GM19452 (cell line): ENCODE results near the gene SEC14L3.
"Not testable (repeated sequence)": the region's sequence is repeated elsewhere in the genome, so short reads cannot be mapped to it uniquely, and the experiment has no call there.

Experiments
- ATAC-seq: cut with Tn5 transposase; IDR thresholded peaks from one replicate; pipeline ENCODE4 v1.9.1; 2021; ENCODE audit not compliant: unreplicated experiment

The SEC14L3 gene

DNA sequence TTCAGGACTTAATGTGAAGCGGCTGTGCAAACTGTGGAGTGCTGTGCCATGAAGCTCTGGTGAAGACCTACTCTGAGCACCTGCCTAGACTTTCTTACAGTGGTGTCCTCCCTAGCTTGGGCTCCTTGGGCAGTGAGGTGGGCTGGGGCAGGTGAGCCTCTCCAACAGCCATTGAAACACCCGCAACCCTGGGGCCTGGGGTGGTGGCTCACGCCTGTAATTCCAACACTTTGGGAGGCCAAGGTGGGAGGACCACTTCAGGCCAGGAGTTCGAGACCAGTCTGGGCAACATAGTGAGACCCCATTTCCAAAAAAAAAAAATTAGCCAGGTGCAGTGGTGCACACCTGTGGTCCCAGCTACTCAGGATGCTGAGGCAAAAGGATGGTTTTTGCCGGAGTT is 14.3 kb upstream of the SEC14L3 start:
- no peak for ATAC-seq

DNA sequence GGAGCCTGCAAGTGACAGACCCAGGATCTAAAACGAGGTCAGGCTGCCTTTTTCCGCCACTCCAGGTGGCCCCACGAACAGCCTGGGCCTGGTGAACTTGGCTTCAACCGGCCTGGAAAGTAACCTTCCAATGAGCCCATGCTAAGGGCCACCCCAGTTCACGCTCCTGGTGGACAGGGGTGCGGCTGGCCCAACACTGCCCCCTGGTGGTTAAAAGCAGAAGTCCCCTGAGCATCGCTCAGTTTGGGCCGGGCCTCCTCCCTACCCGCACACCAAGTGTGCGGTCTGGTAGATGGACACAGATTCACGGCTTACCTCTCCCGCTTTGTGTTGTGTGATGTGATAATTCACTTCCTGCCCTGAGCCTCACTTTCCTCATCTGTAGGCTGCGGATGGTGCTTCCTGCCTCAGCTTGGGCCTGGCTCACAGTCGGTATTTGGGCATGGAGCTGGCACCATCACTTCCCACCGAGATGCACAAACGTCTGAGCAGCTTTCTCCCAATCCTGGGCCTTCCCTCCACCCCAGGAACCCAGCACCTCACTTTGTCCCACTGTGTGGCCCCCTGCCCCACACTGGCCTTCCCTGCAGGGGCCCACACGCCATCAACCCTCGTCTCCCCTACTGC is 13.7 kb upstream of the SEC14L3 start:
- ATAC-seq = no peak

DNA sequence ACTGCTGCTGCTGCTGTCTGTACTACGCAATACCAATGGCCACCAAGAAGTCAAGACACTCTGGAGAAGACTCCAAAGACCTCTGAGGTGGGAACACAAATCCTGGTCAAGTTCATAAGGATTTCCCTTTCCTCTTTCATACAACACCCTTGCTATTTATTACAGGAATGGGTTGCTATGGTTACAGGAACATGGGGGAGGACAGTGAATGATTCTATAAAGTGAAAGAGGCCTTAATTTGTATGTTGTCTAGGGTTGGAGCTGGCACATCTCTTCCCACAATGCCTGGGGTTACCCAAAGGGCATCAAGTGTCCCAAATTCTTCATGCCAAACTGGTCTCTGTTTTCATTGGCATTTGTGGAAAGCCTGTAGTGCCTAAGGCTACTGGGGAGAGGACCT is 11.4 kb upstream of the SEC14L3 start:
- ATAC-seq = no peak

DNA sequence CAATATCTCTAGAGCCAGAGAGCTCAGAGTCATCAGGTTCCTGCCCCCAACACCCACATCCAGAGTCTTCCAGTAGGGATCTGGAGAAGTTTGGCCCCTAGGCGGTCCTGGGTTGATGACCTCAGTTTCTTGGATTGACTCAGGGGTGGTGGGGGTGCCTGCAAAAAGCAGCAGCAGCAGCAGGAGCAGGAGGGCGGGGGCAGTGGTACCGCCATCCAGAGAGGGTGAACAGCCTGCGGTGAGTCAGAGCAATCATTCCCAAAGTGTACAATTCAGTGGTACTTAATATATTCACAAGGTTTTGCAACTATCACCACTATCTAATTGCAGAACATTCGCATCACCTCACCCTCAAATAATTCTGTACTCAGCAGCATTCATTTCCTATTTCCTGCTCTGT is 9.9 kb upstream of the SEC14L3 start:
- ATAC-seq = no peak

DNA sequence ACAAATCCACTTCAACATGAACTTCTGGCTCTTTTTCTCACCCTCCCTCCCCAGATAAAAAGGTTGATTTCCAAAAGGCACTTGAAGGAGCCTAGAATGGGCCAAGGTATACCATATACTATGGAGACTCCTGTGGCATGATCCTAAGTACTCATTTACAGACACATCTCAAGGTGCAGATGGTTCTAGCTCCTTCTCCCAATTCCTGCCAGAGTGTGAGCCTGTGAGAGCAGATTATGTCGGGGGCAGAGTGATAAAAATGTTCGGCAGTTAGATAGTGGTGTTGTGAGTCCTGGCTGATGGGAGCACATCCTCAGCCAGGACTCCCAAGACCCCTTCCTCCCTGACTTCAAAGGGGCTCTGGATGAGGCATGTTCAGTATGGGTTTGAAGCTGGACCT is 8.2 kb upstream of the SEC14L3 start:
- no peak for ATAC-seq

DNA sequence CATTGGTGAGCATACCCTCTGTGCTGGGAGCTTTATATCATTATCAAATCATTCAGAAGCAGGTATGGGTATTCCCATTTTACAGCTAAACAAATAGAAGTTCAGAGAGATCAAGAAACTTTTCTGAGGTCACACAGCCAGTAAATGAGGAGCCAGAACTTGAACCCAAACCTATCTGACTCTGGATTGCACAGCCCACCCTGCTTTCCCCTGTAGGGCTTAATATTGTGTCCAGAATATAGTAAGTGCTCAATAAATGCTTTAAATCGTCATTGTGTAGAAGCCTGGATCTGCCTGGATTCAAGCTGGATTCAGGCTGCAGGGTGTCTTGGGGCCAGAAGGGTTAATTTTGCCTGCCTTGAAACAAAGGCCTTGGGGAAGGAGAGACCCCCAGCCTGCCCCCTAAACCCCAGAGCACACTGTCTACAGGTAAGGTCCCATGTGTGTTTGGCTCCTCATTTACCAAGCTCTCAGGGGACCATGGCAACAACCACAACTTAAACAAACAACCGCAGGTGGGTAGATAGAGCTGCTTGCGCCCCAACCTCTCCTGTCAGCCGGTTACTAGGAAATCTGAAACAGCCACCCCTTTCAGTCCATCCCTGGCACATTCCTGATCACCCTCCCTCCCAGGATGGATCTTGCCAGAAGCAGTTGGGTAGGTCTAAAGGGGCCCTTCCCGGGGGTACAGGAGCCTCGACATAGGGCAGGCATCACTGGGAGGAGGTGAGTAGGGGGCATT is 3.0 kb upstream of the SEC14L3 start:
- no peak for ATAC-seq

DNA sequence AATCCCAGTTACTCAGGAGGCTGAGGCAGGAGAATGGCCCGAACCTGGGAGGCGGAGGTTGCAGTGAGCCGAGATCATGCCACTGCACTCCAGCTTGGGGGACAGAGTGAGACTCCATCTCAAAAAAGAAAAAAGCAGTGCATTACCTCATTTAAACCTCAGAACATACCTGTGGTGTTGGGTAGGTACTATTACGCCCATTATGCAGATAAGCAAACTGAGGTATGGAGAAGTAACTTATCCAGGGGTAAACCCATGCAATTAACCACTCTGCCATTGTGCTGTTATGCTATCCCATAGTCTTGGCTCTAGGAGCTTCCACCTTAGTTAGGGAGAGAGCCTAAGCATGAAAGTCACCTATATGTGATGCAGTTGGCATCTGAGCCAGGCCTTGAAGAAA is 2.3 kb upstream of the SEC14L3 start:
- no peak for ATAC-seq

DNA sequence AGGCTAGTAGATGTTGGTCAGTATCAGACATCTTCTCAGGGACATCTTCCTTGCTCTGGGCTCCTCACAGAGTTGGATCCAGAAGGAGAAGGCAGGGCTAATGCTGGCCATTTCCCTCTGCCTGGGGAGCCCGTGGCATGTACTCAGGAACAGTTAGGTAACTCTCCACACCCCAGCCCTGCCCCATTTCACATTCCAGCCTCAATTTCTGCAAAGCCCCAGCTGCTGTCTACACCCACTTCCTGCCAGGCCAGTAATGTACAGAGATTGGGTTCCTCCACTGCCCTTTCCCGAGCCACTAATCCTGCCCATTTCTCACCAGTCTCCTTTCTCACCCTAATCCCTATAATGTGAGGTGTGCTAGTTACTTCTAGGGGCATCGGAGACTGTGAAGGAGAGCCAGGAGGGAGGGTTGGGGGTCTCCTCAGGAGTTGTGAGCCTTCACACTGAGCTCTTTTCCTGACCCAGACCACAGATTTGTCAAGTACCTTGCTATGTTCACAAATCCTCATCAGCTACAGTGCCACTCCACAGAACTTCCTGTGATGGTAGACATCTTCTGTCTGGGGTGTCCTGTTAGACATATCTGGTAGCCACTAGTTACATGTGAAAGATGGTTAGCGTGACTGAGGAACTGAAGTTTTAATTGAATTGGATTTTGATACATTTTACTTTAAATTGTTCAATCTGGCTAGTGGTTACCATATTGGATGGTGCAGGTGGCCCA is 1.3 kb upstream of the SEC14L3 start:
- ATAC-seq = no peak

DNA sequence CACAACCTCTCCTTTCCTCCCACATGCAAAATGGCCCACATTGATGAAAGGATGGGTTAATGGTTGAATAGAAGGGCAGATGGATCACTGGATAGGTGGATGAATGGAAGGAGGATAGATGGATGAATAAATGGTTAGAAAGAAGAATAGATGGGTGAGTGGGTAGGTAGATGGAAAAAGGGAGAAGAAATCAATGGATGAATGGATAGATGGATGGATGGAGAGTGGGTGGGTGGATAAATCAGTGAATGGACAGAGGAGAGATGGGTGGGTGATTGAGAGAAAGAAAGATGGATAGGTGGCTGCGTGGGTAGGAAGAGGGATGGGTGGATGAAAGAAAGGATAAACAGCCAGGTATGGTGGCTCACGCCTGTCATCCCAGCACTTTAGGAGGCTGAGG is 1.2 kb downstream of the SEC14L3 start:
- no peak for ATAC-seq

DNA sequence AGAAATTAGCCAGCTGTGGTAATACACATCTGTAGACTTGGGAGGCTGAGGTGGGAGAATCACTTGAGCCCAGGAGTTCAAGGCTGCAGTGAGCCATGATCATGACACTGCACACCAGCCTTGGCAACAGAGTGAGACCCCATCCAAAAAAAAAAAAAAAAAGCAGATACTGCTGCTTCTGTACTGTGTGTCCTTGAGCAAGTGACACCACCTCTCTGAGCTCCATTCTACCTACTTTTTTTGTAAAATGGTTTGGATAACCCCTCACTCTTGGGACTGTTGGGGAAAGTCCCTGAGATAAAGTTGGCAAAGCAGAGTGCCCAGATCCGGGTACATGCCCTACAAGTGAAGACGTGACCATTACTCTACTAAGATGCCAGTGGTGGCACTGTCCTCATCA is 2.7 kb downstream of the SEC14L3 start:
- no peak for ATAC-seq

DNA sequence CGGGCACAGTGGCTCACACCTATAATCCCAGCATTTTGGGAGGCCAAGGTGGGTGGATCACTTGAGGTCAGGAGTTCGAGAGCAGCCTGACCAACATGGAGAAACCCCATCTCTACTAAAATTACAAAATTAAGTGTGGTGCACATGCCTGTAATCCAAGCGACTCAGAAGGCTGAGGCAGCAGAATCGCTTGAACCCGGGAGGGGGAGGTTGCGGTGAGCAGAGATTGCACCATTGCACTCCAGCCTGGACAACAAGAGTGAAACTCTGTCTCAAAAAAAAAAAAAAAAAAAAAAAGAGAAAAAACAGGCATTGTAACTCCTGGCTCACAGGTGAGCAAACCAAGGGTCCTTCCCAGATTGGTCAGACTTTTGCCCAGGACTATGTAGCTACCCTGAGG is 11.3 kb downstream of the SEC14L3 start:
- ATAC-seq = not testable (repeated sequence)

DNA sequence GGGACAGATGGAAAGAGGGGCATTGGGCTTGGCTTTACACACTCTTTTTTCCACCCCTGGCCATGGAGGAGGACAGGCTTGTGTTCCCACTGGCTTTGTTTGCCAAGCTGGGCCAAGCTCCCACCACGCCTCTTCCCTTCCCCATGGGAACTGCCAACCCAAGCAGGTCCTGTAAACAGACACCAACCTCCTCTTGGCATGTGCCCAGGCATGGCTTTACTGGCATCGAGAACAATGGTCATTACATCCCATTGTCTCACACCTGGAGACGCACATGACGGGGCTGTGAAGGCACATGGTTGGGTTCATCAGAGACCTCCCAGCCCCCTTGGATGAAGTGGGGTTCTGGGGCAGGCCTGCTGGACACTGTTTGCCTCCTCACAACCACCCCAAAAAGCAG is 11.7 kb downstream of the SEC14L3 start:
- no peak for ATAC-seq

DNA sequence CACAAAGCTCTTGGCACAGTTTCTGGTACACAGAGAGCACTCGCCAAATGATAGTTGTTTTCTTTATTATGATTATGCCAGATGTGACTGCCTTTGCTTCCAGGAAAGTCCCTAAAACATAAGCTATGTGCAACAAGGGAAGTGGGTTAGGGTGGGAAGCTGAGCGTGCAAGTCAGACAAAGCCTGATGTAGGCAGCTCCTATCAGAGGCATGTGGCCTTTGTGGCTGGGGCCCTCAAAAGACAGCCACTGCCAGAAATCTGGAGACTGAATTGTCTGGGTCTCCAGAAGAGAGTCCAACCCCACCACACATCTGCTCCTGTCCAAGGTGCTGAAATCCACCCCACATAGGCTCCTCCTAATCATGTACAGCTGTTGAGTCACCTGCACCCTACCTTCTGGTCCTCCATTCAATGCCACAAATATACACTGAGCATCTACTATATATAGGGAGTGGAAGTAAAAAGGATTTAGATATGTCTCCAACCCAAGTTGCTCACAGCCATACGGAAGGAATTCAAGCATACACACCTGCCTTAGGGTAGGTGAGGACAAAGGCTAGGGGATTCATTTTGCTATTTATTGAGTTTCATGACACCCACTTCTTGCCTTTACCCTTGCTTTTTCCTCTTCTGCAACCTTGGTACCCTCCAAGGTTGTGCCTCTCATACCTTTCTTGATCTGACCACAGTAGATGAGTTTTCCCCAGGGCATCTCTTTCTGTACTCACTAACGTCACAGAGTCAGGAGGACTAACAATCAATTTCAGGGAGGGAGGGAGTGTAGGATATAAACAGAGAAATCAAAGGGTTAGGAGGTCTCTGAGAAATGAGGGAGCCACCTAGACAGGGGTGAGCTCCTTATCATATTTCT is 12.4 kb downstream of the SEC14L3 start:
- no peak for ATAC-seq

DNA sequence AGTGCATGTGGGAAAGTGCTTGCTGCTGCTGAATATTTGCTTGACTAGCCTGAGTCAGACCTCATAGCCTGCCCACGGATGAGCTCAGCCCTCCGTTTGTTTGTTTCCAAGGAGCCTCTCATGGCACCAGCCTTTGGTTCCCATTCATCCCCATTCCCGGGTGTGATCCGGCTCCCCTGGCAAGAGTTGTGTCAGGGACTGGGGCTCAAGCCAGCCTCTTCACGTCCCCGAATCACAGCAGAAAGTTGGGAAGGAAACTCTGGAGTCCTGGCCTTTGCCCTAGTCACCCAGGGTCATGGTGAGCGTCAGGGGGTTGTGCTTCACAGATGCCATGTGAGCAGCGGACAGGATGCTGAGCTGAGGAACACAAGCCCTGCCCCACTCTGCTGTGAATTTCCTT is 13.8 kb downstream of the SEC14L3 start:
- ATAC-seq = no peak

DNA sequence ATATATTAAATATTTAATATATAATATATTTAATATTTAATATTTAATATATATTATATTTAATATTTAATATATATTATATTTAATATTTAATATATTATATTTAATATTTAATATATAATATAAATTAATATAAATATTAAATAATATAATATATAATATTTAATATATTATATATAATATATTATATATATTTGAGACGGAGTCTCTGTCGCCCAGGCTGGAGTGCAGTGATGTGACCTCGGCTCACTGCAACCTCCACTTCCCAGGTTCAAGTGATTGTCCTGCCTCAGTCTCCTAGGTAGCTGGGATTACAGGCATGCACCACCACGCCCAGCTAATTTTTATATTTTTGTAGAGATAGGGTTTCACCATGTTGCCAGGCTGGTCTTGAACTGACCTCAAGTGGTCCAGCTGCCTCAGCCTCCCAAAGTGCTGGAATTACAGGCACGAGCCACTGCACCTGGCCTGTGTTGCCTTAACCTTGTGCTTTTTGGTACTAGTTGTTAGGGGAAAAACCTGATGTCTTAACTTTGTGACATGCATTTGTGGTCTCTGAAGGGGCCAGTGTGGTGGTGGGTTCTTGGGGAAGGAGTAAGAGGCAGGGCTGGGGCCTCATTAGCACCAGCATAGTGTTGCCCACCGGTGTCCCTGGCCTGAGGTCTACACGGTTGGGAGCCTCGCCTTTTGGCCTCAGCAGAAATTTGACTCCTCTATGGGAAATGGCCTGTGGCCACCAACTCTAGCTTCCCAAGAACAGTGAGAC is 16.6 kb downstream of the SEC14L3 start:
- ATAC-seq = no peak

DNA sequence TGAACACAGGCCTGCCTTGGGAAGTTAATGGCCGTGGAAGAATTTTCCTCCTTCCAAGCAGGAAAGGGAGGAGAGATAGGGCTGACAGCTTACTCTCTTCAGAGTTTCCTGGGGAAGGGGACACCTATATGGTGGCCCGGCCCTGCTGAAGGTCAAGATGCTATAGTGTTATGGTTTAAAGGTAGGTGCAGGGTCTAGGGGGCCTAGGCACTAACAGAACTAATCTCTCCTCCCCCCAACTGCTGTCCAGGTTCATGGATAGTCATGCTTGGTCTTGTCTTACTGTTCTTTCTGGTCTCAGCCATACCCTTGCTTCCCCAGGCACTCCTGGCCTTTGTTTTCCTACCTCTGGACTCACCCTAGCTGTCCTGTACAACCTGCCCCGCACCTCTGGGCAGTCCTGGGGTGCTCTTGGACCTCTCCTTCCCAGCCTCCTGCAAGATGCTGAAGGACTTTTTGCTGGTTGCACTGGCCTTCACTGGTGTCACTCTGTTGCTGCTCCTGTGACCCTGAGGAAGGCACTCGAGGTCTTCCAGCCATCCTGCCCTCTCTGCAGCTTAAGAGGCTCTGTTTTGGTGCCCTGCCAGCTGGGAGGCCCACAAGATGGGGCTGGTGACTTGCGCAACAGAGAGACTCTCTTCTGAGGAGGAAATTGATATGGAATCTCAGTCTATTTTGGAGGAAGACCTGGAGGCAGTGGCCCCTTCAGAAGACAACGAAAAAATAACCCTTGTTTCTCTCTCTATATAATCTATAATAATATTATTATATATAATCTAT is 17.9 kb downstream of the SEC14L3 start:
- no peak for ATAC-seq

DNA sequence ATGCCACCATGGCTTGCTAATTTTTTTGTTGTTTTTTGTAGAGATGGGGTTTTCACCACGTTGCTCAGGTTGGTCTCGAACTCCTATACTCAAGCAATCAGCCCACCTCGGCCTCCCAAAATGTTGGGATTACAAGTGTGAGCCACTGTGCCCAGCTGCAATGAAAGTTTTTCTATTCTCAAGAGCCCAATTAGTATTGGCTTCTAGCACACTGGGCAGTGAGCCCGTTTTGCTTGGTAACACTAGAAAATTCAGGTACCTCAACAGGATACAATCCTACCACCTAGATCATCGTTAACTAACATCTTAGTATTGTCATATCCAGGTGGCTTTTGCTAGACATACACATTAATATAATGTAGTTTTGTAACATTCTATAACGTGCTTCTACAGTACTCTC is 19.0 kb downstream of the SEC14L3 start:
- ATAC-seq = no peak

DNA sequence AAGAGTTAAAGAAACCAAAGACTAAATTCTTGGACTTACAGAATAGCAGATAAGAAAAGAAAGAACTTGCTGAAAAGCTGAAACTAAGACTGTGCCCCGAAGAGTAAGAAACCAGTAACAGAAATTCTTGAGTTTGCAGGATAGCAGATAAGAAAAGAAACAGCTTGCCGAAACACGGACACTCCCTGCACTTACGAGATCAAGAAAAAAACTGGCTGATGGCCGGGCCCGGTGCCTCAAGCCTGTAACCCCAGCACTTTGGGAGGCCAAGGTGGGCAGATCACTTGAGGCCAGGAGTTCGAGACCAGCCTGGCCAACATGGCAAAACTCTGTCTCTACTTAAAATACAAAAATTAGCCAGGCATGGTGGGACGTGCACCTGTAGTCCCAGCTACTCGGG is 20.3 kb downstream of the SEC14L3 start:
- not testable (repeated sequence) for ATAC-seq

DNA sequence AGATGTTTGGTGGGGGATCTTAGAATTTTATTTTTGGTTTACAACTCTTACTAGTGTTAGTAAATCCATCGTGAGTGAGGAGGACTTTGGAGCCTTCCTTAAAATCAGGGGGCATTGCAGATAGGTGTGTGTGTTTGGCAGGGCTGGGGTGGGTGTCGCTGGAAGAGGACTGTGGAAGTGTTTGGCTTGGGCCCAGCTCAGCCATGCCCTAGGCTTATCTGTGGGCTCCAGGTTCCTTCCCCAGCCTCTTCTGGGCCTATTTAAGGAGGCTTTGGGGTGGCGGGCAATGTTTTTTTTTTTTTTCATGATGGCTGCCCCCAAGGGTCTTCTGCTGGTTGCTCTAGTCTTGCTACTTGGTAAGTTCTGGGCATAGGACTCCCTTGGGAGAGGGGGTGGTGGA is 24.2 kb downstream of the SEC14L3 start:
- ATAC-seq = no peak
